K562 (cell line): ENCODE data around the gene TRMT44. TPM values are rescaled to one million over a fixed set of nuclear protein-coding genes. Genes with fewer than 3 reads are reported as not detected.
A peak's percentile ranks its signal among the peaks of the same experiment; 100 is the strongest.

Experiments used
- polyA plus RNA-seq, 8 experiments: library from polyadenylated mRNA; depleted of rRNA in 4 of 8; stranded (reverse) in 5 of 8; unstranded in 3 of 8; fragments of >200 nt; fragmentation: Nextera tagmentation in 2 of 8; fragmentation: Illumina TruSeq in 1 of 8; extraction: Ambion mirVana in 2 of 8; extraction: Trizol in 1 of 8; gene quantifications; 2 replicates each; pipeline versions ENCODE4 v1.2.1 to v1.2.3, GENCODE V29; 2011 to 2014; ENCODE audit warnings: inconsistent platforms in 1 of 8, missing spikeins in 1 of 8
- small RNA-seq: library from RNA; depleted of rRNA; stranded (forward); fragments of <200 nt; gene quantifications from one replicate; pipeline ENCODE3, GENCODE V24; 2014
- total RNA-seq, 7 experiments: library from RNA; depleted of rRNA in 6 of 7; stranded (reverse); fragments of >200 nt in 6 of 7; fragmentation: Illumina TruSeq in 2 of 7; extraction: Trizol in 2 of 7; gene quantifications; 2 replicates each; pipeline versions ENCODE4 v1.2.1 to v1.2.3, GENCODE V29; 2011 to 2021; ENCODE audit warnings: low replicate concordance in 1 of 7

TRMT44 gene
- total and polyA plus RNA-seq, 9 of the 15 experiments (the other 6 are each of a cell fraction or from before 2014, with no cell fraction given) = 1.2 to 18.6 (median 10.0) TPM

Small RNA genes within 50 kb of the gene (small RNA-seq; reads per million reads assigned to genes)
- 20.3 reads per million, percentile 97 among the genes with 10 or more reads in this experiment for gene RNA5SP152

Other genes with a start within 250 kb of the TRMT44 start
- 1.5 and 1.7 TPM in 2 replicates for gene SH3TC1, start 241.5 kb upstream of the TRMT44 start, total RNA-seq (2014; rRNA removed)
- gene SH3TC1, start 241.5 kb upstream of the TRMT44 start, total RNA-seq (2014; rRNA removed; fragmentation: Illumina TruSeq; extraction: Trizol) = 0.32 and 0.55 TPM in 2 replicates
- gene SH3TC1, start 241.5 kb upstream of the TRMT44 start, total RNA-seq (2015; rRNA removed; fragmentation: Illumina TruSeq; extraction: Trizol) = 0.41 and 0.51 TPM in 2 replicates
- gene SH3TC1, start 241.5 kb upstream of the TRMT44 start, total RNA-seq (2021) = 1.1 and 2.1 TPM in 2 replicates
- 0.38 and 0.46 TPM in 2 replicates for gene SH3TC1, start 241.5 kb upstream of the TRMT44 start, polyA plus RNA-seq (2011; rRNA removed)
- 0.46 and 0.87 TPM in 2 replicates for gene SH3TC1, start 241.5 kb upstream of the TRMT44 start, polyA plus RNA-seq (2014; fragmentation: Illumina TruSeq; extraction: Trizol)
- gene SH3TC1, start 241.5 kb upstream of the TRMT44 start, polyA plus RNA-seq (2014; fragmentation: Nextera tagmentation; extraction: Ambion mirVana) = under 1 TPM in 1 of 2 experiments, not detected in 1; 0.04 TPM
- 0.45 and 0.88 TPM in 2 replicates for gene SH3TC1, start 241.5 kb upstream of the TRMT44 start, polyA plus RNA-seq (2014; rRNA removed)
- not detected in 2 replicates for gene HTRA3, start 171.0 kb upstream of the TRMT44 start, total RNA-seq (2014; rRNA removed)
- not detected in 2 replicates for gene HTRA3, start 171.0 kb upstream of the TRMT44 start, total RNA-seq (2014; rRNA removed; fragmentation: Illumina TruSeq; extraction: Trizol)
- not detected in 2 replicates for gene HTRA3, start 171.0 kb upstream of the TRMT44 start, total RNA-seq (2015; rRNA removed; fragmentation: Illumina TruSeq; extraction: Trizol)
- 0.16 TPM in 1 of 2 replicates, not detected in the other for gene HTRA3, start 171.0 kb upstream of the TRMT44 start, total RNA-seq (2021)
- 0.04 and 0.18 TPM in 2 replicates for gene HTRA3, start 171.0 kb upstream of the TRMT44 start, polyA plus RNA-seq (2011; rRNA removed)
- 0.07 TPM in 1 of 2 replicates, not detected in the other for gene HTRA3, start 171.0 kb upstream of the TRMT44 start, polyA plus RNA-seq (2014; fragmentation: Illumina TruSeq; extraction: Trizol)
- gene HTRA3, start 171.0 kb upstream of the TRMT44 start, polyA plus RNA-seq (2014; fragmentation: Nextera tagmentation; extraction: Ambion mirVana) = not detected
- gene HTRA3, start 171.0 kb upstream of the TRMT44 start, polyA plus RNA-seq (2014; rRNA removed) = not detected in 2 replicates
- gene ACOX3, start 54 bp upstream of the TRMT44 start, total RNA-seq (2014; rRNA removed) = 4.9 and 5.1 TPM in 2 replicates
- 3.7 and 3.8 TPM in 2 replicates for gene ACOX3, start 54 bp upstream of the TRMT44 start, total RNA-seq (2014; rRNA removed; fragmentation: Illumina TruSeq; extraction: Trizol)
- gene ACOX3, start 54 bp upstream of the TRMT44 start, total RNA-seq (2015; rRNA removed; fragmentation: Illumina TruSeq; extraction: Trizol) = 3.8 and 4.6 TPM in 2 replicates
- 5.9 and 7.3 TPM in 2 replicates for gene ACOX3, start 54 bp upstream of the TRMT44 start, total RNA-seq (2021)
- 2.3 and 2.9 TPM in 2 replicates for gene ACOX3, start 54 bp upstream of the TRMT44 start, polyA plus RNA-seq (2011; rRNA removed)
- gene ACOX3, start 54 bp upstream of the TRMT44 start, polyA plus RNA-seq (2014; fragmentation: Illumina TruSeq; extraction: Trizol) = 4.0 and 4.4 TPM in 2 replicates
- gene ACOX3, start 54 bp upstream of the TRMT44 start, polyA plus RNA-seq (2014; fragmentation: Nextera tagmentation; extraction: Ambion mirVana) = 1 to 10 TPM in 1 of 2 experiments, under 1 TPM in 1; 0.68 to 1.0 TPM
- 3.0 and 4.9 TPM in 2 replicates for gene ACOX3, start 54 bp upstream of the TRMT44 start, polyA plus RNA-seq (2014; rRNA removed)
- 0.04 TPM in 1 of 2 replicates, not detected in the other for gene GPR78, start 139.6 kb downstream of the TRMT44 start, total RNA-seq (2014; rRNA removed)
- not detected in 2 replicates for gene GPR78, start 139.6 kb downstream of the TRMT44 start, total RNA-seq (2014; rRNA removed; fragmentation: Illumina TruSeq; extraction: Trizol)
- gene GPR78, start 139.6 kb downstream of the TRMT44 start, total RNA-seq (2015; rRNA removed; fragmentation: Illumina TruSeq; extraction: Trizol) = 0.07 TPM in 1 of 2 replicates, not detected in the other
- 0.09 and 0.16 TPM in 2 replicates for gene GPR78, start 139.6 kb downstream of the TRMT44 start, total RNA-seq (2021)
- 0.13 TPM in 1 of 2 replicates, not detected in the other for gene GPR78, start 139.6 kb downstream of the TRMT44 start, polyA plus RNA-seq (2011; rRNA removed)
- gene GPR78, start 139.6 kb downstream of the TRMT44 start, polyA plus RNA-seq (2014; fragmentation: Illumina TruSeq; extraction: Trizol) = 0.06 TPM in 1 of 2 replicates, not detected in the other
- not detected for gene GPR78, start 139.6 kb downstream of the TRMT44 start, polyA plus RNA-seq (2014; fragmentation: Nextera tagmentation; extraction: Ambion mirVana)
- gene GPR78, start 139.6 kb downstream of the TRMT44 start, polyA plus RNA-seq (2014; rRNA removed) = 0.04 and 0.08 TPM in 2 replicates
- 0.41 and 1.1 TPM in 2 replicates for gene CPZ, start 152.0 kb downstream of the TRMT44 start, total RNA-seq (2014; rRNA removed)
- gene CPZ, start 152.0 kb downstream of the TRMT44 start, total RNA-seq (2014; rRNA removed; fragmentation: Illumina TruSeq; extraction: Trizol) = 0.58 and 0.67 TPM in 2 replicates
- 2.1 and 2.2 TPM in 2 replicates for gene CPZ, start 152.0 kb downstream of the TRMT44 start, total RNA-seq (2015; rRNA removed; fragmentation: Illumina TruSeq; extraction: Trizol)
- gene CPZ, start 152.0 kb downstream of the TRMT44 start, total RNA-seq (2021) = 1.5 and 1.6 TPM in 2 replicates
- 0.60 and 2.0 TPM in 2 replicates for gene CPZ, start 152.0 kb downstream of the TRMT44 start, polyA plus RNA-seq (2011; rRNA removed)
- 0.68 and 1.4 TPM in 2 replicates for gene CPZ, start 152.0 kb downstream of the TRMT44 start, polyA plus RNA-seq (2014; fragmentation: Illumina TruSeq; extraction: Trizol)
- under 1 TPM in 1 of 2 experiments, not detected in 1; 0.06 TPM for gene CPZ, start 152.0 kb downstream of the TRMT44 start, polyA plus RNA-seq (2014; fragmentation: Nextera tagmentation; extraction: Ambion mirVana)
- 1.1 TPM in 2 replicates for gene CPZ, start 152.0 kb downstream of the TRMT44 start, polyA plus RNA-seq (2014; rRNA removed)